NOMO-1 treated with dmso at 0.1 percent for 144 hours (cell line): ENCODE results near the gene ATG5.

ENCODE experiments used
- DNase-seq: peaks from one replicate; lab custom pipeline; 2025; ENCODE audit not compliant: unreplicated experiment; lab: John Stamatoyannopoulos, UW

The ATG5 gene

DNA sequence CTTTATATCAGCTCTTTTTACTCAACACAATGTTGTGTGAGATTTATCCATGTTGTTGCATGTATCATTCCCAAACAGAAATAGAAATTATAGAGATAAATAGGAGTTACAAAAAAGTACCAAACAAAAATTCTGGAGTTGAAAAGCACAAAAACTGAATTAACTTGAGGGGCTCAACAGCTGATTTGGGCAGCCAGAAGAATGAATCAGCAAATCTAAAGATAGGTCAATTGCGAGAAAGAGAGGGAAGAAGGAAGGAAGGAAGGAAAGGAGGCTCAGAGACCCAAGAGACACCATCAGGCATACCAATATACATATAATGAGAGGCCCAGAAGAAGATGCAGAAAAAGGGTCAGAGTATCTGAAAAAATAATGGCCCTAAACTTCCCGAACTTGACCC lies 98.9 kb downstream of the ATG5 start:
- no peak for DNase-seq

DNA sequence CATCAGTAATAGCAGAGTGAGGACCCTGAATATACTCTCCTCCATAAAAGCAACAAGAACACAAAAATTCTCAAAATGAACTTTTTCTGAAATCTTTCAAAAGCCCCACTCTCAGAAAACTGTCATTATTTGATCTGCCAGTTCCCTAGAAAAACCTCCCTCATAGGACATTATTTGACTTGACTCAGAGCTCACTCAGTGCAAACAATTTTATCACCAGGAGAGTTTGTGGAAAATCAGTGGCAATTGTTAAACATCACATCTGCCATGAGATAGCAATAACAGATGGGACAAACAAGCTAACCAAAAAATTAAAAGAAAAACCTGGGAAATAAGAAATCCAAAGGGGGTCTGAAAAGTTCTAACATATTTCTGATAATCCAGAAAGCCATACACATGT lies 100.0 kb downstream of the ATG5 start:
- no peak for DNase-seq

DNA sequence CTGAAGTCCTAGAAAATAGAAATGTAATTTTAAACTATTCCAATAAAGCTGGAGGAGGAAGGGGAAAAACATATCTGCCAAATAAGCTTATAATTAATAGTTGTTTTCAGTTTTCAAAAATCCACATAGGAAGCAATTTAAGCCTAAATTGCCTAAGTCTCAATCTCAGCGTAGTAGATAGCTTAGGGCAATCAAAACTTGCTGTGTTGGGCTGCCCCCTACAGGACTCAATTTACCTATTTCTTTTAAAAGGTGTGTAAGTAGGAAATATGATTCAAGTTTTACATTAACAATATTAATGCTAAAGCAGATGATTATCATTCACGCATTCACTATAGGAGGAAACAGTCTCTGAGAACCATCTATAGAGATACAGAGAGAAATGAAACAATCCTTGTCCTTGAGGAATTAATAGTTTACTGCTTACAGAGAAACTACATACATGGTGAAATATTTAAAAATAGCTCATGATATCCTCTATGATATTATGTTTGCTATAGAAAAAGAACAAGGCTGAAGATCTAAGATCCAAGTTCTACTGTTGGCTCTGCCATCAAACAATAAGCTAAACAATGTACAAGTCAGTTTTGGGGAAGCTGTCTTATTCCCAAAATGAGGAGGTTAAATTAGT lies 102.1 kb downstream of the ATG5 start:
- DNase-seq, result peak; percentile 18

DNA sequence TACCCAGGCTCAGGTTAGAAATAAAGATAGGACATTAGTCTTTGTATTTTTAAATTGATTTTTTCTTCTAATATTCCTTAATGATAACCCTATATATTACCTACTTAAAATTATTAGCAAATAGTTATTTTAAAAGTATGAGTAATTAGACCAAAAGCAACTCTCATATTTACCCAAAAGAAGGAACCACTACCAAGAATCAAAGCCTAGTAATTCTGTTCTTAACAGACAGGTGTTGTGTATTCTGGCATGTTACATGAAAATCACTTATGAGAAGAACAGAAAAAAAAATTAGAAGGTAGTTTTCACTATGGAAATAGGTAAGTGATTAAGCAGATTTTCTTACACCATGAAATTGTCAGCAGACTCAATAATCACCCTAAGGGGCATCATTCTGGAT lies 105.1 kb downstream of the ATG5 start:
- DNase-seq, result no peak

DNA sequence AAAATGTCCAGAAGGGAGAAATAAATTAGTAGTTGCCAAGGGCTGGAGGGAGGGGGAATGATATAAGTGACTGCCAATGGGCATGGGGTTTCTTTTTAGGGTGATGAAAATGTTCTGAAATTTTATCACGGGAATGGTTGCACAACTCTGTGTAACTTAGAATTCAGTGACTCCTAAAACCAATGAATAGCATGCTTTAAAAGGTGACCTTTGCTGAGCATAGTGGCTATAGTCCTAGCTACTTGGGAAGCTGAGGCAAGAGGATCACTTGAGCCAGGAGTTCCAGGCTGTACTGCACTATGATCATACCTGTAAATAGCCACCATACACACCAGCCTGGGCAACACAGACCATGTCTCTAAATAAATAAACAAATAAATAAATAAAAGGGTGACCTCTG lies 109.0 kb downstream of the ATG5 start:
- DNase-seq, result no peak

DNA sequence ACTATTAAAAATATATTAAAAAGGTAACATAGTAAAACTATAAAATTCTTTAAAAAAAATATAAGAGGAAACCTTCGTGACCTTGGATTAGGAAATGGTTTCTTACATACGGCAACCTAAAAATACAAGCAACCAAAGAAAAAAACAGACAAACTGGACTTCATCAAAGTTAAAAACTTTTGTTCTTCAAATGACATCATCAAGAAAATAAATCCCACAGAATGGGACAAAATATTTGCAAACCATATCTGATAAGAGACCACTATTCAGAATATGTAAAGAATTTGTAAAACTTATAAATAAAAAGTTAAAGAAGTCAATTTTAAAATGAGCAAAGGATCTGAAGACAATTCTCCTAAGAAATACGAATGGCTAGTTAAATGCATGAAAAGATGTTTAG lies 110.0 kb downstream of the ATG5 start:
- no peak for DNase-seq

DNA sequence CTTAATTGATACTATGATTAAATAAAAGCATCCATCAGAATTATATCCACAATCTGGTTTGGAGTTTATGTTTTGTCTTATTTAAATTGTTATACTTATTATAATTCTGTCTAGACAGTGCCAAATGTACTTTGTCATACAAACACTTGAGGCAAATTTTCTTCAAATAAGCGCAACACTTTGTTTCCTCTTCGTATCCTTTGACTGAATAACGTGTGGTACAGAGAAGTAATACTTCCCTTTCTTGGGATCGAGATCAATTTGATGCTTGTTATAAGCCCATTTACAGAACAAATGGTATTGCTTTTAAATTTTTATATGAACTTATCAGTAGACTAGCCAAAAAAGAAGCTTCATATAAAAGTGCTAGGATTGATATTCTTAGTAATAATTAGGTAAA lies 111.0 kb downstream of the ATG5 start:
- no peak for DNase-seq

DNA sequence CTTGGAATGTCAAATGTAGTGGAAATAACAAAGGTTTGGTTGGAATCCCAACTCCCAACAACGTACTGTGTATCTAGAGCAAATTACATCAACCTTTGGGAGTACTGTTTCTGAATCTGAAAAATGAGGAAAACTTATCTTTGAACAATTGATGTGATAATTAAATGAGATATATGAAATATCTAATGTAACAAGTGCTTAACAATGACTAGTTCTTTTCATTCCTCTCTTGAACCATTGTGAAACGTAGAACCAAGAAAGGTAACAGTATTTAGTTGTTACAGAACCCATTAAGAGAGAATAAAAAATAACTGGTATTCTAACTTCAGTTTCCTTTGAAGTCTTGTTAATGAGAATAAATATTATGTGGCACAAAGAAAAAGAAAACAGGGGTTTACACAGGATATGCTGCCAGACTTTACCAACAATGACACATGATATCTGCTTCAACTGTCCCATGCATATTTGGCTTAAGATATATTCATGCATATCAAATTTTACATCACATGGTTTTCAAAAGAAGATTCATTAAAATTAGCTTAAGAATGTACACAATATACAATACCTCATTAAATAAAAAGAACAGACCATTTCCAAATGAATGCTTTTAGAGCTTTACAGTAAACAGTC lies 111.8 kb downstream of the ATG5 start:
- DNase-seq, result no peak

DNA sequence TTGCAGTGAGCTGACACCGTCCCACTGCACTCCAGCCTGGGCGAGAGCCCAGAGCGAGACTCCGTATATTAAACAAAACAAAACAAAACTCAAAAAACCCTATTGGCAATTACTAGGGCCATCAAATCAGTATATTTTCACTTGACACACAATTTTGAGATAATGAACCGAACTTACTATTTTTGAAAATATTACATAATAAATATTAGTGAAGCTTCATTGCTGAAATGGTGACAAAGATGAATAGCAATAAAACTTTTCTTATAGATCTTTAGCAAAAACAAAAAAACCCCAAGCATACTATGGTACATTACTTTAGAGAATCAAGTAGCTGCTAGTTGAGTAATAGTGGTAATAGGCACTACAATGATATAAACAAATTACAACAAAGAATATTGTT lies 113.0 kb downstream of the ATG5 start:
- no peak for DNase-seq

DNA sequence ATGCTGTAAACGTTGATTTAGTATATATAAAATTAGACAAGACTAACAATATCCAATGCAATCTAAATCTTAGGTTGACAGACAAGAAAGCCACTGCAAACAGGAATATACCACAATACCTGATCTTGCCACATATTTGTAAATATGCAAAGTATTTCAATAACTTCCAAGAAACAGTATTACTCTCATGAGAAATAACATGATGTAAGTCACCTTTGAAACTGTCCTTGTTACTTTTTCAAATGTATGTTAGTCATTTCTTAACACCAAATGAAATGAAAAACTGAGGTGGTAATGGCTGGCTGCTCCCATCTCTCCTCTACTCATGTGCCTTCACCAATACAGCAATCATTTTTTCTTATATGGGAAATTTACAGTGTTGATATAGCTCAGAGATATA lies 118.7 kb downstream of the ATG5 start:
- no peak for DNase-seq

DNA sequence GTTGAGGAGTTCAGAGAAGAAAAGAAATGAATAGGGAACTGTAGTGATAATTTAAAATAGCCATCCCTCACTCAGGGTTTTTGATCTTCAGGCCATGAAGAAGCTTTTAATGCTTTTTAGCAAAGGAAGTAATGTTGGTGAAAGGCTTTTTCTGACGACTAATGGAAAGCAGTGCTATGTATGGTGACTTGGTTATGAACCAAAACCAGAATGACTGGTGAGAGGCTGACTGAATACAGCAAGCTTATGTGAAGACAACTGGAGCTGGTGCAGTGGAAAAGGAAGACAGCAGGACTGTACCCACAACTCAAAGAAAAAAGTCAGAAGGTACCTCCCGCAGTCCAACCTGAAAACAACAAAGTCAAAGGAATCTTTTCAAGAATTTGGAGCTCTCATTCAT lies 120.6 kb downstream of the ATG5 start:
- DNase-seq, result no peak

DNA sequence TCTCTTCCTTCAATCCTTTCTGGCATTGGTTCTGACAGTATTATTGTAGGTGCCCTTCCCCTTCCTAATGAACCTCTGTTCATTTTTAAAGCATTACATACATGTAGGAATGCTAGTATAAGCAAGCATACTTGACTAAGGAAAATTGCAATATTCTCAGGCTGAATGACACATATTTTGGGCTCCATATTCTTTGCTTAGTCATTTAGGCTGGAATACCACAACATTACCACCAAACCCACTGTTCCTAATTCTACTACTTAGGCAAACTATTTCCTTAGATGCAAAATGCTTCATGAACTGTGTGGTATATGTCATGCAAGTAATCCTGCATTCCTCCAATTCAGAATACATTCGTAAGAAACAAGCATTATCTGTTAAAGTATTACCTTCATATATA lies 125.6 kb downstream of the ATG5 start:
- no peak for DNase-seq

DNA sequence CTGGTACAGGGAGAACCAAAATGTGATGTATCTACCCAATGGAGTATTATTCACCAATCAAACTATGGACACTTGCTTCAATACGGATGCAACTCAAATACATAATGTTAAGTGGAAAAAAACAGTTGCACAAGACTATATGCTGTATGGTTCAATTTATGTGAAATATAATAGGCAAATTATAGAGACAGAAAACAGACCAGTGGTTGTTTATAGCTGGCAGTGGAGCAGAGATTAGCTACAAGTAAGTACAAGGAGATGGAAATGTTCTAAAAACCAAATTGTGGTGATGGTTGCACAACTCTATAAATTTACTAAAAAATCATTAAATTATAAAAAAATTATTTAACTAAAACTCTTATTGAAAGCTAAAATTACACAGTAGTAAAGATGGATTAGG lies 126.2 kb downstream of the ATG5 start:
- DNase-seq, result no peak

DNA sequence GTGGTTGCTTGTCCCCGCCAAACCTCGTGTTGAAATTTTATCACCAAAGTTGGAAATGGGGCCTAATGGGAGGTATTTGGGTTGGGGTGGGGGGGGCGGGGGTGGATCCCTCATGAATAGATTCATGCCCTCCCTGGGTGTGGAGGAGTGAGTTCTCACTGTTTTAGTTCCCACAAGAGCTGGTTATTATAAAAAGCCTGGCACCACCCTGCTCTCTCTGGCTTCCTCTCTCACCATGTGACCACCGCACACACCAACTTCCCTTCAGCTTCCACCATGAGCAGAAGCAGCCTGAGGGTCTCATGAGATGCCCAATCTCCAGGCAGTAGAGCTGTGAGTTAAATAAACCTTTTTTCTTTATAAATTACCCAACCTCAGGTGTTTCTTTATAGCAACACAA lies 128.1 kb downstream of the ATG5 start:
- DNase-seq, result no peak

DNA sequence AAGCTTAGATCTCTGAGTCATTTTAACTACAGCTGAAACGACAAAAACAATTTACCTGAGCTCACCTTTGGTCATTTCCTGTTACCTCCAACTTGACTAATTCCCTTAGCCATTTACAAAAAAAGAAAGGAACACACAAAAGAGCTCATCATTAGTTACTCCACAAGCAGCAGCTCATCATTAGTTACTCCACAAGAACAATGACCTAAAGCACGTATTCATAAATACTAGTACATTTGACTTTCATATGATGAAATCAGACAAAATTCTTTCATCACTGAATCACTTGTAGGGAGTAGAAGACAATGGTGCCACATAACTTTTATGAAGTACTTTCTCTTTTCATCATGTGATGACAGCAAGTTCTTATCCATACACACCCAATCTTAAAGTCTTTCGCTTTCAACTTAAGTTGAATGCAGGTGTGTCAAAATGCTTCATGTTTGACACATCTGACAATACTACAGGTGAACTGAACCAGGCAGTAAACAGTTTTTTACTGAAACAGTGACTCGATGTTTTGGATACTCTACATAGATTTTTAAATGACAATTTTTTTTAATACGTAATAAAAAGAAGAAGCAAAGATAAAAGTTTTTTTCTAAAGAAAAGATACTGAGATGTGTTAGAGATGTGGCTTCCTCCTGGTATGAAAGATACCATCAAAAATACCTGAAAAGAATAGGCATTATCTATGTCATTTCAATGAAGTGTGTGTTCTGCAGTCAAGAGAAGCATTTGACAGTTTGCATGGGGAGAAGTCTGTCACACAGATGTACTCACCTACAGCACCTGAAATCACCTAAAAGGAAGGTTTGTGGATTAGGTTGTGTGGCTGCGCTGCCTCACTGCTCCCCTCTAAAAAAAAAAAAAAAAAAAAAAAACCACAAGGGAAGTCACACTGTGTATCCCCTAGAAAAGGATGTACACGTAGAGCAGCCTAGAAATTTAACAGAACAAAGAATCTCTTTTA lies 130.3 kb downstream of the ATG5 start:
- no peak for DNase-seq

DNA sequence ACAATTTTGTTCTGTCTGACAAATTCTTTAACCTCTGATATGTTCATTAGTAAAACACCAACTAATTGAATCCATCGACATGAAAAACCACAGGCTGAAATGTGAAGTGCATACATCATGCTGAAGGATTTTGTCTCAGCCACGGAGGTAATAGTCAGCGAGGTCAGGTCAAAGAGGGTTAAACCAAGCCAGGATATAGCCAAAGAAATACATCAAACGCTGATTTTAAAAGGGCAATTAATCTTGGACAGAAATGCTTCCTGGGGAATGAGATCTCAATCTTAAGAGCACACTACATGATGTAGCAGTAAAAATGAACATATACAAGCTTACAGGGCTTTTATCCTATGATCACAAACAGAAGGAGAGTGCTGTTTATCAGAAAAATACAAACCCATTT lies 132.7 kb downstream of the ATG5 start:
- no peak for DNase-seq

DNA sequence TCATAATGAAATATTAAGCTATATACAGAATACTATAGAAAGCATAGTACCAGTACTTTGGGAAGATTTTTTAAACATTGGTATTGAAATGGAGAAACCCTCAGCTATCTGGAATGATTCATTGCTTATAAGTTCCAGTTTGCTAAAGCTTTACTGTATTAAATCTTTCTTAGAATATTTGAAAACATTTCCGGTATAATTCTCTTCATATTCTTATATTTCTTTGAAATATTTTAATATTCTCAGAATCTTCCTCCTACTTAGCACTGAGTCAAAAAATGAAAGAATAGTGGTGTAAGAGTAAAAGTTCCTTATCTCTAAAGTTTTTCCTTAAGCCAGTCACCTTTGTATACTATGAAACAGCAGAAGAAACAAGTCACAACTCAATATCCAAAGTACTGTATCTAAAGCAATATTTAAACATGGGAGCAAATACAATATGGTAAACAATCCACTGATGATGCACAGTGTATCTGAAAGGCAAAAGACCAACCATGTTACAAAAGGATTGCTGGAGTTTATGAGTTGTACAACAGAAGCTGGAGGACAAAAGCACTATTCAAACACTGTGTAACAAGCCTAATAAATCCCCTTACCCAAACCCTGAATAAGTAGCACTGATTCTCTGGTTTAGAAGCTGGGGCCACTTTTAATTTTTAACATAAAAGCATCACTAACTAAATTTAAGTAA lies 137.3 kb downstream of the ATG5 start:
- no peak for DNase-seq

DNA sequence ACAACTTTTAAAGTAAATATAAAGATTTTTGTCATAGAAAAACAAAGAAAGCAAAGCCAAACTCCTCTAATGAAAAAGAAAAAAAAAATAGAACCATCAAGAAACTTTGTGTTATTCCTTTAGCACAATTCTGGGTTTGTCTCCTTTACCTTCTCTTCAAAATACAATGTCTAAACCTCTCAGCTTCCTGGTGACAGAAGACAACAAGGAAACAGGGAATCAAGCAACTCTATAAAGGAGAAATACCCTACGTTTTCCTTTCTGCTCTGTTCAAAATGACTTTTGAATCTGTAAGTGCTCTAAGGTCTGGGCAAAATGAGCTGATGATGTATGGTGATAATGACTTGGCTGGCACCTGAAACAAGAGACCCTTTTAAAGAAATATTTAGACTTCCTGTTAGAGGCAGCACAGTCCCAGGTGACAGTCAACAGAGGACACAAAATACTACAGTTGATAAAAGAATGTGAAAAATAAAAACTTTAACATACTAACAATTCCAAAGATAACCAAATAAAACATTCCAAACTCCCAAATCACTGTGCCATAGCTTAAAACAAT lies 138.1 kb downstream of the ATG5 start:
- no peak for DNase-seq

DNA sequence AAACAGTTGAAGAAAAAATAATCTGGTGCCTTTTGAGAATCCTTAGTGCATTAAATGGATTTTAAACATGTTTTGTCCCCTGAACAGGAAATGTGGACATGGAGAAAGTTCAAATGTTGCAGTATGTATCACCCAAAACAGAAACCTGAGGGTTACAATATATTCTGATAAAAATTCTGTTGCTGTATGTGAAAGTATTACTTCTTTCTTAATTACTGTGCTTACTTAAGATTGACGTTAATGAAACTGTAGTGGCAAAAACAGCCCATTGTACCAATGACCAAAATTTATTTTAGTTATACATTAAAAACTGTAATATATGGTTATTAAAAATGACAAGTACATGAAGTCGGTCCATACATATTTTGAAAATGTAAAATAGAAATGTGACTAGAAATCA lies 138.8 kb downstream of the ATG5 start:
- DNase-seq, result no peak

DNA sequence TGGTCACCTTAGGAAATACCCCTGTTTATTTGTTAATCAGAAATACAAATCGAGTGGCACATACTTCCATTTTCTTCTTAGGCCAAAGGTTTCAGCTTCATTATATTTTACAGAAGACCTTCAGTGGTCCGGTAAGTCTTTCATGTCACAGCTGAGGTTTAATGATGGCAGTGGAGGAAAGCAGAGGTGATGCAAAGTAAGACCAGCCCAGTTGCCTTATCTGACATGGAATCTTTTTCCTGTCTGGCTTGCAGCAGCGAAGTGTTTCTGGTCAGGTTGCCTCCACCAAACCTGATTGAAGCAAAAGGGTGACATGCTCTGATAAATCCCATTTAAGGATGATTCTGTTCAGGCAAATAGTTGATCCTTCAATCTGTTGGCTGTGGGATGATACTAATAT lies 139.4 kb downstream of the ATG5 start:
- no peak for DNase-seq

DNA sequence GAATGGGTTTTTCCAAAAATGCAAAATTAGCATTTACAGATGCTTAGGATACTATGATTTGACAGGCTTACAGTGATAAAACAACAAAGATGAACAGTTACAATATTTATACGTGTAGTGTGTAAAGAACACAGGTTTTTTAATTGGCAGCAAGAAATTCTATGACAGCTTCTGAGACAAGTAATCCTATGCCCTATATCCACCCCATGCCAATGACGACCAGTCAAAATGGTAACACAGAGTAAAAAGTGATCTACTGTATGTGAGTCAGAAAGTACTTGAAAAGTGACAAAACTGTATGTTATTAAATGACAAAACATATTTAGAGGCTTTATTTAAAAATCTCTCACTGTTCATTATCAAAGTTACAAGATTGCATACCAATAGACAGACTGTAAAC lies 139.9 kb downstream of the ATG5 start:
- no peak for DNase-seq
